ENCODE results near the gene GADD45G.

GADD45G gene

DNA sequence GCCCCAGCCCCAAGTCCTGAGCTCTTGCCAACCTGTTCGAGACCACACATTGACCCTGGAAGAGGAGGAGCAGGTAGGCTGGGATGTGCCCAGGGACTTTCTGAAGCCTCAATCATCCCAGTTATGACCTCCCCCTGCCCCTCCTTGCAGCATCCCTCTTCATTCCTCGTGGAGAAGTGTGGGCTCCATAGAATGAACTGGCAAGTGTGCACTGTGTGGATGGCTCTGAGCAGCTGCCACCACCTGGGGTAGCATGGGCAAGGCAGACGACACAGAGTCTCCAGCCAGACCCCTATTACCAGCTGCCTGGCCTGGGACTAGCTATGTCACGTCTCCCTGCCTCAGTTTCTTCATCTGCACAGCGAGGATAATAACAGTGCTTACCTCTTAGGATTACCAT lies 33.5 kb downstream of the GADD45G start:
- in situ Hi-C loops (cut with MboI; ENCODE audit: low pct_unique_long_range_greater_than_20kb, low sequenced_read_pairs) = loop anchor here (25.0 kb wide), 1 partner anchor 99 kb away; no protein-coding TSS in a partner anchor
- no peak for DNase-seq

GRCh38 chr9:89638893-89639292 lies 34.1 kb downstream of the GADD45G start:
- in situ Hi-C loops (cut with MboI; ENCODE audit: low pct_unique_long_range_greater_than_20kb, low sequenced_read_pairs) = loop anchor here (25.0 kb wide), 1 partner anchor 98 kb away; no protein-coding TSS in a partner anchor
- DNase-seq = no peak

DNA sequence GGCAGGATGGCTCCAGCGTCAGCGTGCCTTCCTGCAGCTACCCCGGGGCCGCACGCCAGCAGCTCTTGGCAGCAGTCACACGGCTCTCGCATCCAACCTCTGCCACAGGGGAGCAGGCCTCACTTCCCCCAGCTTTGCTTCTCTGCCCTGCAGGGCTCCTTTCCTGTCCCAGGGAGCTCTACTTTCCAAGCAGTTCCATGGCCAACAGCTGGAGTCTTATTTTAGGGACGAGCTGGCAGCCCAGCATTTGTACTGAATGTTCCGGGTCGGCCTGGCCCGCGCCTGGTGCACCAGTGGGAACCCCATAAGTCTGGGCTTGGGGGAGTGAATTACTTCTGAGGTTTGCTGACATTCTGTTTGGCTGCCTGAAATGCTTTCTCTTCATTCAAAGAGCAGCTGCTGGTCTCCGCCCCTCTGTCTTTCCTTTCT lies 34.6 kb downstream of the GADD45G start:
- DNase-seq = no peak
- in situ Hi-C loops (cut with MboI; ENCODE audit: low pct_unique_long_range_greater_than_20kb, low sequenced_read_pairs) = loop anchor here (25.0 kb wide), 1 partner anchor 98 kb away; no protein-coding TSS in a partner anchor

DNA sequence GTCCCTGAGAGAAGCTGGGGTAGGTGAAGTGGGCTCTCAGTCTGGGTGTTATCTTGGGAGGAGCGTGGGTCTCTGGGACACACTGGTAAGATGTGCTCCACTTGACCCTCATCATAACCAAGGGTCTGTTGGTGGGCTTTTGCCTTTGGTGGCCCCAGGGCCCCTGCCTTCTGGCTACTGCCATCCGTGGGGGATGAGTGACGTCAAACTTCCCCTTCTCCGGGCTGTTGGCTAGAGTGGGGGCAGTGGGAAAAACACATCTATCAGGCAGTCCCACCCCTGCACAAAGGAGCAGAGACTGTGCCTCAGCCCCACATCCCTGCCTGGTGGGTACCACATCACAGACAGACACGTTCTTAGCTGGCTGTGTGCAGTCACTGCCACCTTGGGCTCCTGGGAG lies 35.1 kb downstream of the GADD45G start:
- no peak for DNase-seq
- in situ Hi-C loops (cut with MboI; ENCODE audit: low pct_unique_long_range_greater_than_20kb, low sequenced_read_pairs) = loop anchor here (25.0 kb wide), 1 partner anchor 97 kb away; no protein-coding TSS in a partner anchor

DNA sequence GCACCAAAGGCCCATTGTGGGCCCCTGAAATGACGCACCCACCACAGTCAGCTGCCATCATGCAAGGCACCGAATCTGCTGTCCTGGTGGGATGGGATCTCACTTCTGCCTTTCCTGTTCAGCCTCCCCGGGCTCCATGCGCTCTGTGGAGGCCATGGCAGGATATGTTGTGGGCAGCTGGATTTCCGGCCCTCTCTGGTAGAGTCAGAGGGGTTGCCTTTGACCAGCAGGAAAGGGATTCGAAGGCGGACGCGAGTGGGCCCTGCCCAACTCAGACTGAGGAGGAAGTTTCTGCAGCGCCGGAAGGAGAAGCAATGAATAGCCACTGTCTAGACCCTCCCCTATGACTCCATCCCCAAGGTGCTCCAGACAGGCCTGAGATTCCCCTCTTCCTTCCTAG lies 35.5 kb downstream of the GADD45G start:
- peak; percentile 18 for DNase-seq
- in situ Hi-C loops (cut with MboI; ENCODE audit: low pct_unique_long_range_greater_than_20kb, low sequenced_read_pairs) = loop anchor here (25.0 kb wide), 1 partner anchor 97 kb away; no protein-coding TSS in a partner anchor

GRCh38 chr9:89640801-89641200 lies 36.0 kb downstream of the GADD45G start:
- no peak for DNase-seq
- in situ Hi-C loops (cut with MboI; ENCODE audit: low pct_unique_long_range_greater_than_20kb, low sequenced_read_pairs) = loop anchor here (25.0 kb wide), 1 partner anchor 96 kb away; no protein-coding TSS in a partner anchor

DNA sequence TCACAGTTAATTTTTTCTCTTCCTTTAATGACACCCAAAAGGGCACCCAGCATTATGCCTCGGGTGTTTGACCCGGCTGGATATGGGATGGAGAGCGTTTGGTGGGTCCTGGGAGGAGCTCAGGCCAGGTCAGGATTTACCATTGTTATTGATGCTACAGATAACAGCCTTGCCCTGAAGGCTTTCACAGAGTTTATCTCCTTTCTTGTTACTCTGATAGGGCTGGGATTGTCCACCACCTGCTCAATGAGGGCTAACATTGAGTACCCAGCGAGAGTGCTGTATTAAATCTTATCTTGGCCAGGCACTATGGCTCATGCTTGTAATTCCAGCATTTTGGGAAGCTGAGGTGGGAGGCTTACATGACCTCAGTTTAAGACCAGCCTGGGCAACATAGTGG lies 37.2 kb downstream of the GADD45G start:
- DNase-seq = no peak
- in situ Hi-C loops (cut with MboI; ENCODE audit: low pct_unique_long_range_greater_than_20kb, low sequenced_read_pairs) = loop anchor here (25.0 kb wide), 1 partner anchor 95 kb away; no protein-coding TSS in a partner anchor

GRCh38 chr9:89642789-89643188 lies 38.0 kb downstream of the GADD45G start:
- in situ Hi-C loops (cut with MboI; ENCODE audit: low pct_unique_long_range_greater_than_20kb, low sequenced_read_pairs) = loop anchor here (25.0 kb wide), 1 partner anchor 95 kb away; no protein-coding TSS in a partner anchor
- DNase-seq = no peak

GRCh38 chr9:89646189-89646939 lies 41.6 kb downstream of the GADD45G start:
- in situ Hi-C loops (cut with MboI; ENCODE audit: low pct_unique_long_range_greater_than_20kb, low sequenced_read_pairs) = loop anchor here (25.0 kb wide), 1 partner anchor 91 kb away; no protein-coding TSS in a partner anchor
- no peak for DNase-seq

- in situ Hi-C loops (cut with MboI; ENCODE audit: low pct_unique_long_range_greater_than_20kb, low sequenced_read_pairs) = loop anchor here (25.0 kb wide), 1 partner anchor 90 kb away; no protein-coding TSS in a partner anchor
- no peak for DNase-seq
Observed at GRCh38 chr9:89647366-89648128, 42.7 kb downstream of the GADD45G start.

GRCh38 chr9:89648247-89649000 lies 43.6 kb downstream of the GADD45G start:
- DNase-seq = no peak
- in situ Hi-C loops (cut with MboI; ENCODE audit: low pct_unique_long_range_greater_than_20kb, low sequenced_read_pairs) = loop anchor here (25.0 kb wide), 1 partner anchor 89 kb away; no protein-coding TSS in a partner anchor

DNA sequence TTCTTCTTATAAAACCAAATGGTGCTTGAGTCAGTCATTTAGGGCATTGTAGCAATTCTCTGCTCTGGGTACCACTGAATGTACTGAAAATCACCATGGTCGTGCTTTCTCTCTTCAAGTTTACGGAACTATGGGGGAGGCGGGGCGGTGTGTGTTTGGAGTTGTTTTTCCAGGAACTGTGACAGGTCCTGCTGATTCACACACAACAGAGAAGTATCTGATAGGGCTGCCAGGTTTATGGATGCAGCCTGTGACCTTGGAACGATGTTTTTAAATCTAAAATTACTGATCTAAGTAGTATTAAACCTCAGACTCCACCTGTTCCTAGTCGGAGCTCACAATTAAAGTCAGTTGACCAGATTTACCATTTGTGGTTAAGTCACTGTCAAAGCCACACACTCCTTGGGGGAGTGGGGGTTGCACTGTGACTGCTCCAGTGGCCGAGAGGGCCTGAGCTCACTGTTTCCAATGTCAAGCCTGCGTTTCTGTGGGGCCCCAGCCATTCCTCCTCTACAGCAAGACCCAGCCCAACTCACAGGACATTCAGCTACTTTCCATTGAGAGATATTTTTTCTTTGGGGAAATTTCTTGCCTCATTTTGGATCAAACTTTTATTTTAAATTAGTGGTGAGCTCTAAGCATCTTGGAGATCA lies 44.4 kb downstream of the GADD45G start:
- peak; percentile 36 for DNase-seq

DNA sequence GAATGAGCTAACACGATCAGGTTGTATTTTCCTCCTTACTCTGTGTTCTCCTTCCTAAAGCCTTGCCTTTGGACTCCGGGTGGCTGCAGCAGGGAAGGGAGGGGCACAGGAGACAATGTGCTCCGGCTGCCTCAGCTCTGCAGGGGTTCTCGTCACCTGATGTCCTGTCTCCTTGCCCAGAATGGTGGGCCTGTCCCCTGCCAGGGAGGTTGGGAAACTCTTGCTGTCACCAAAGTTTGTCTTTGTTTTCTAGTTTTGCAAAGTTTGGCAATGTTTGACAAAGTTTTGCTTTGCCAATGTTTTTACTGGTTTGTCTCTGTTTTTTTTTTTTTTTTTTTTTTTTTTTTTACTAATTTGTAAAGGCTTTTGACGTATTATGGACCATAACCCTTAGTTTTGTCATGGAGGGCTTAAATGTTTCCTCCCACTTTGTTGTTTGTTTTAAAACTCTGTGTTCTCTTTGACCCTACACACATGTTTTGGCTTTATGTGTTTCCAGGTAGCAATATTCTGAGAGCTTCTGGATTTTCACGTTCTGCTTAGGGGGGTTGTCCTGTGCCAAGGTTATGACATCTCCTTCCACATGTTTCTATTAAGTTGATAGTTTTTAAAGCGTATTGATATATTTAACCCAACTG lies 49.3 kb downstream of the GADD45G start:
- no peak for DNase-seq
- in situ Hi-C loops (cut with MboI; ENCODE audit: low pct_unique_long_range_greater_than_20kb, low sequenced_read_pairs) = no loop called here

More for the DNA sequence above, 44.4 kb downstream of the GADD45G start:
- in situ Hi-C loops (cut with MboI; ENCODE audit: low pct_unique_long_range_greater_than_20kb, low sequenced_read_pairs) = loop anchor here (25.0 kb wide), 1 partner anchor 88 kb away; no protein-coding TSS in a partner anchor

DNA sequence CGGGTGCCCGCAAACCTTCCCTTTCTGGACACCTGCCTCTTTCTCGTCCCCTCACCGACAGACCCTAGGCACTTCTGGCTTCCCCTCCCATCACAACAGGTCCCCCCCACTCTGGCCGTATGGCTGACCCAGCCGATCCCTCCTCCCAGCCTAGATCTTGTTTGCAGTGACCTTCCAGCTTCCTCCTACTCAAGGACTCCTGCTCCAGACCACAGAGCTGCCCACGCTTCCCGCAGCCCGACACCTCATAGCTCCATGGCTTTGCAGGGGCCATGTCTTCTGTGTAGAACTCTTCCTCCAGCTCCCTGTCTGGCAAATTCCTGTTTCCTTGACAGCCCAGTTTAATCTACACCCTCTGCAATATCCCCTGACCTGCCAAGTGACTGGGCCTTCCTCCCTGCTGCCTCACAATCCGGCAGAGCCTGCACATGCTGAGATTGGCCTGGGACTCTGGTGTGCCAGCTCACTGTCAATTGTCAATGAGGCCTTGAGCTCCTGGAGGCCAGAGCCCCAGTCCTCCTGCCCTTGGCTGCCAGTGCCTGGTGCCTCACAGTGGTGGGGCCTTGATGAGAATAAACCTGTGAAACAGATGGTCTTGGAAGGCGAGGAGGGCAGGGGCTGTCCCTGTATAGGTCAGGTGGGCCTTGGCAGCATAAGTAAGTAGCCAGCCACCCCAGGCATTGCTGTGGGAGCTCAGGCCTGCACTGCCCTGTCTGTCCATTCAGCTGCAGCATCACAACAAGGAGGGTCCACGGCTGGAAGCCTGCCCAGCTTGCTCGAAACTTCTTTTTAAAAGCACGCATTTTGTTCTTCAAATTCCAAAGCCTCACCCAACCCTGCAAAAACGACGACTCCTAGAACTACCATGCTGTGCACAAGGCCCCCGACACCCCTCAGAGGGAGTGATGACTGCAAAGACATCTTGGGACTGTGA lies 50.5 kb downstream of the GADD45G start:
- in situ Hi-C loops (cut with MboI; ENCODE audit: low pct_unique_long_range_greater_than_20kb, low sequenced_read_pairs) = no loop called here
- DNase-seq = no peak
